ENCODE measurements around the gene MEIS1. TPM values are rescaled to one million over a fixed set of nuclear protein-coding genes. Genes with fewer than 3 reads are reported as not detected.

MEIS1 gene
- total and polyA plus RNA-seq, 2 donors (not counting 3 experiments of a cell fraction or from before 2014, with no cell fraction given), result 10.0 to 26.5 TPM

DNA sequence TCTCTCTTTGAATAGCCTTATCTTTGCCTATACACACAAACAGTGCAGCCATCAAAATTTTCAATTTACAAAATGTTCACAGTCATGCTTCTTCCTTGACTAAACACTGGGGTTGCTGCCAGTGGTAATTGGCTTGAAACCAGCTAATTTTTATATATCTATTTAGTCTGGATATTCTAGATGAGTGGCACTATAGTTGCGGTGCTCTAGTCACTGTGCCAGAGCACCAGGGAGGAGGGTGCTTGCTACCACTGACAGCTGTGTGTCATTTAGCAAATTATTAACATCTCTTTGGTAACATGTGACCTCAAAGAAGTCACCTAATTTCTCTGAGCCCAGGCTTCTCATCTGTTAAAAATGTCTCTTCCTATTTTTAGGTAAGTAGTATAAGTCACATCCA, 130.4 kb downstream of the MEIS1 start:
- no peaks in the 10 kb centered on the region for H3K9me3 ChIP-seq (replicated peaks; ENCODE audit: control insufficient read depth, insufficient read depth, low read length)
- TF ChIP-seq MYC (IDR thresholded peaks at IDR 0.05; ENCODE audit: low read depth, low read length) (no peak), POLR2A (IDR thresholded peaks at IDR 0.05; ENCODE audit: low read depth, low read length) (no peak), POLR2AphosphoS5 (IDR thresholded peaks at IDR 0.05; ENCODE audit: insufficient read depth, low read depth, low read length) (no peak), GATA2 (IDR thresholded peaks at IDR 0.05; ENCODE audit: insufficient read depth, insufficient read length, low read depth, low read length) (no peak), EZH2 (IDR thresholded peaks at IDR 0.05; ENCODE audit: borderline replicate concordance, low read depth, low read length, severe bottlenecking) (no peak), FOS (IDR thresholded peaks at IDR 0.05; ENCODE audit: borderline replicate concordance, insufficient read depth, low read length) (no peak), CTCF (IDR thresholded peaks at IDR 0.05; ENCODE audit: extremely low read depth in 1 of 2, insufficient read depth in 1 of 2, low read depth in 1 of 2, low read length in 2 of 2) (no peak), JUN (IDR thresholded peaks at IDR 0.05; ENCODE audit: borderline replicate concordance, insufficient read depth, insufficient read length, low read depth) (no peak)
- TF ChIP-seq, protein P1, sequence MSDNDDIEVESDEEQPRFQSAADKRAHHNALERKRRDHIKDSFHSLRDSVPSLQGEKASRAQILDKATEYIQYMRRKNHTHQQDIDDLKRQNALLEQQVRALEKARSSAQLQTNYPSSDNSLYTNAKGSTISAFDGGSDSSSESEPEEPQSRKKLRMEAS (IDR thresholded peaks at IDR 0.05; ENCODE audit: insufficient read depth, insufficient read length), result no peak
- no TSS peak for BruUV-seq (replicated peaks)
- intact Hi-C loops (cut with micrococcal nuclease), result no loop called here
- peaks cover 20% of the 10 kb centered on the region for H3K4me1 ChIP-seq (ENCODE audit: control insufficient read depth, extremely low read depth, insufficient read depth, low read length)
- H3K27ac ChIP-seq (ENCODE audit: insufficient read depth, low read depth, low read length), result no peak overlapping the region
- no peak overlapping the region for H3K4me2 ChIP-seq (ENCODE audit: insufficient read depth, low read length)
- no peaks in the 10 kb centered on the region for H3K79me2 ChIP-seq (ENCODE audit: control insufficient read depth, insufficient read depth, low read length)
- ChIA-PET CTCF (no interaction called here), POLR2A (no interaction called here)
- no peaks in the 10 kb centered on the region for H3K27me3 ChIP-seq (ENCODE audit: control insufficient read depth in 2 of 2, insufficient read depth in 2 of 2, low read length in 2 of 2)
- no peaks in the 10 kb centered on the region for H4K20me1 ChIP-seq (replicated peaks; ENCODE audit: control insufficient read depth, extremely low read depth, insufficient read depth, low read length)
- dilution Hi-C loops (cut with MboI; ENCODE audit: extremely low pct_ligation_motif_present, low sequenced_read_pairs), result no loop called here
- no peaks in the 10 kb centered on the region for H3K9me1 ChIP-seq (replicated peaks; ENCODE audit: control insufficient read depth, extremely low read depth, insufficient read depth, low read length)
- no peak overlapping the region for H3K9ac ChIP-seq (replicated peaks; ENCODE audit: extremely low read depth, insufficient read depth, low read length)
- H2AFZ ChIP-seq (ENCODE audit: low read depth, low read length), result no peak overlapping the region
- no peaks in the 10 kb centered on the region for H3K36me3 ChIP-seq (ENCODE audit: control insufficient read depth in 2 of 2, extremely low read depth in 1 of 2, insufficient read depth in 2 of 2, low read length in 2 of 2)
- H3K4me3 ChIP-seq (replicated peaks in 1 of 3; ENCODE audit: insufficient read depth in 1 of 3, low read depth in 1 of 3, low read length in 3 of 3), result no peak overlapping the region
- FAIRE-seq (no peak), DNase-seq (ENCODE audit: low read depth, low spot score) (no peak)

Data from endothelial cell of umbilical vein (primary cell).